ENCODE results near the gene RBL1.

DNA sequence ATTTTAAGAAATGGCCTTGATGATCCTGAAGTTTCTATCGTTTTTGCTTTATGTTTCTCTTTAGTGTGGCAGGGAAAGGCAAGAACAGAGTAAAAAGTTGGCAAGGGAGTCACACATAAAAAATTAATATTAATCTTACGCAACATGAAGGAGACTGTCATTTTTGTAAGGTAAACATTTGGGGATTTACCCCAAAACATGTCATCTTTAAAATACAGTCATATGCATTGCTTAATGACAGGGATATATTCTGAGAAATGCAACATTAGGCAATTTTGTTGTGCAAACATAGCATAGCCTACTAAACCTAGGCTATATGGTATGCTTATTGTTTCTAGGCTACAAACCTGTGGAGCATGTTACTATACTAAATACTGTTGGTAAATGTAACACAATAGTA lies 5.4 kb downstream of the RBL1 start:
- TF ChIP-seq EZH2phosphoT487 (IDR thresholded peaks at IDR 0.05) = no peak
- TF ChIP-seq, protein P1, sequence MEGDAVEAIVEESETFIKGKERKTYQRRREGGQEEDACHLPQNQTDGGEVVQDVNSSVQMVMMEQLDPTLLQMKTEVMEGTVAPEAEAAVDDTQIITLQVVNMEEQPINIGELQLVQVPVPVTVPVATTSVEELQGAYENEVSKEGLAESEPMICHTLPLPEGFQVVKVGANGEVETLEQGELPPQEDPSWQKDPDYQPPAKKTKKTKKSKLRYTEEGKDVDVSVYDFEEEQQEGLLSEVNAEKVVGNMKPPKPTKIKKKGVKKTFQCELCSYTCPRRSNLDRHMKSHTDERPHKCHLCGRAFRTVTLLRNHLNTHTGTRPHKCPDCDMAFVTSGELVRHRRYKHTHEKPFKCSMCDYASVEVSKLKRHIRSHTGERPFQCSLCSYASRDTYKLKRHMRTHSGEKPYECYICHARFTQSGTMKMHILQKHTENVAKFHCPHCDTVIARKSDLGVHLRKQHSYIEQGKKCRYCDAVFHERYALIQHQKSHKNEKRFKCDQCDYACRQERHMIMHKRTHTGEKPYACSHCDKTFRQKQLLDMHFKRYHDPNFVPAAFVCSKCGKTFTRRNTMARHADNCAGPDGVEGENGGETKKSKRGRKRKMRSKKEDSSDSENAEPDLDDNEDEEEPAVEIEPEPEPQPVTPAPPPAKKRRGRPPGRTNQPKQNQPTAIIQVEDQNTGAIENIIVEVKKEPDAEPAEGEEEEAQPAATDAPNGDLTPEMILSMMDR (IDR thresholded peaks at IDR 0.05) = no peak
